LoVo (cell line): ENCODE results near the gene FBLN2.

Experiments
- DNase-seq: peaks from one replicate; pipeline ENCODE4 v3.0.0-alpha.2; 2016; ENCODE audit warnings: low spot score

Gene FBLN2

DNA sequence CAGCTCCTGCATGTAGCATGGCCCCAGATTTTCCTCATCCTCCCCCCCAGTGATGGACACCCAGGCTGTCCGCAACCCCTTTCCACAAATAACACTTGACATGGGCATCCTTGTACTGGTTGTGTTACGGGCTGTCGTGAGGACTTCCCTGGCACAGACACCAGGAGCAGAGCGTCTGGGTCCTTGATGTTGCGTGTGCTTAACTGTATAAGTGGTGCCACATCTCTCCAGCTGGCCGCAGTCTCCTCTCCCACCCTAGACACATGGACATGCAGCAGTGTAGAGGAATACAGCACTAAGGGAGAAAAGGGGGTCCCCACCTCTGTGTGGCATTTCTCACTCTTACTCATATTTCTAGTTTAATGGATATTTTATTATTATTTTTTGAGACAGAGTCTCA lies 56.6 kb downstream of the FBLN2 start:
- DNase-seq = no peak

DNA sequence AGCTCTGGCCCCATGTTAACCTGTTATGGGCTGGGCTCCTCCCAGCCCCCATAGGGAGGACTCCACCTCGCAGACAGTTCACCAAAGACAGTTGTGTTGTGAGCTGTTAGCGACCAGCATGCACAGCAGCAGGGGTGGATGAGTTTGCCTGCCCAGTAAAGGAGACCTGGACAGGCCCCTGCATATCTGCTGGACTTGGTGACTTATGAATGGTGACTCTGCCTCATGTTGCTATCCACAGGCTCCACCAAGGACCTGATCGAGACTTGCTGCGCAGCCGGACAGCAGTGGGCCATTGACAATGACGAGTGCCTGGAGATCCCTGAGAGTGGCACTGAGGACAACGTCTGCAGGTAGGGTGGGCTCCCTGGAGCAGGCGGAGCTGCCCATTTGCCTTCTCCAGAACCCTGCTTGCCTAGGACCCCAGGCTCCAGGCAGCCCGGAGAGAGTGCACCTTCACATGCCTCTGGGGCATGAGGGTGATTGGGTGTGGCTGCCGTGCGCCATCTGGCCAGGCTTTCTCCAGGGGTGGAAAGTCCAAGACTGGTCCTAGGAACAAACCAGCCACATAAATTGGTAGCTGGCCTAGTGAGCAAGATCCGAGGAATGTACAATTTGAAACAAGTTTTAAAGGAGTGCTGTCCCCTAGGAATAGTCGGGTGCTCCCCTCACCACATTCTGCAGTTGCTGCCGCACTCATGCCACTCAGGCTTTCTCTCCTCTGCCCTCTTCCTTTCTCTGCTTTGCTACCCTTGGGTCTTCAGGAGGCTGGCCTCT lies 59.1 kb downstream of the FBLN2 start:
- no peak for DNase-seq

DNA sequence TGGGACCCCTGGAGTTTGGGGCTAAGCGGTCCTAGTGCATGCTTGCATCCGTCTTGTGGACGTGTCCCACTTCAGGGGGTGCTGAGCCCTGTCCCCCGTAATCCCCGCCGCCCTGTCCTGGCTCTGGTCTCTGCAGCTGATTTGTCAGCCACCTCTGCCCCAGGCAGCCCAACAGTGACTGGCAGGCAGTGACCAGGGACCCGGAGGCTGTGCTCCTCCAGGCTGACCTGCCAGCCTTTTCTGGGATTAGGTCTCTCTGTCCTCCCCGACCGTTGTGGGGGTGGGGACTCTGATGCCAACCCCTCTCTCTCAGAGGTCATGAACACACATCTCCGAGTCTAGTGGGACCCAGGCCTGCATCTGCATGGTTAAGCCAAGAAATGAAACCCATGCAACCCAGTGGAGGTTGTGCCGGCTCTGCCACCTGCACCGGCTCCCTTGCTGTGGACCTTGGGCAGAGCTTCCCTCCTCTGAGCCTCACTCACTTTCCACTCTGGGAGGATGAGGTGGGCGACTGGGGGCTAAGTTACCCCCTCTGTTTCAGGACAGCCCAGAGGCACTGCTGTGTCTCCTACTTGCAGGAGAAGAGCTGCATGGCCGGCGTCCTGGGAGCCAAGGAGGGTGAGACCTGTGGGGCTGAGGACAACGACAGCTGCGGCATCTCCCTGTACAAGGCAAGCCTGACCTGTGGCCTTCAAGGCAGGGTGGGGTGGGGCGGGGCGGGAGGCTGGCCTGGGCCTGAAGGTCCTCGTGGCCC lies 60.2 kb downstream of the FBLN2 start:
- DNase-seq = no peak

DNA sequence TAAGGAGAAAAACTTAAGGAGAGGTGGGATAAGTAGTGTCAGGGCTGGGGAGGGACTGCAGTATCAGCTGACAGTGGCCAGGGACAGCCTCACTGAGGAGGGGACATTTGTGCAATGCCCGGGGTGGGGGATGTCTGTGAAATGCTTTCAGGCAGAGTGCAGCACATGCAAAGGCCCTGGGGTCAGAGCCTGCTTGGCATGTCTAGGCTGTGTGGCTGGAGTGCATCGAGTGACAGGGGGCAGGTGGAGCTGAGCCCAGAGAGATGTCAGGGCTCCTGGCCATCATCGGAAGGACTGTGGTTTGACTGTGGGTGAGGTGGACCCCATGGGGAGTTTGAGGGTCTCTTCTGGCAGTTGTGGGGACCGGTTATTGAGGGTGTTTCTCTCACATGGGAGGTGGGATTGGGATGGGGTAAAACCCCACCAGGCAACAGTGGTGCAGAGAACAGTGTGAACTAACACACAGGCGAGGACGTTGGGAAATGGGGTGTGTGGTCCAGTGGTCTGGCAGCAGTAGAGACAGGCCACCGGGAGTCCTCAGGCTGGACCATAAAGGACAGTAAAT lies 61.2 kb downstream of the FBLN2 start:
- no peak for DNase-seq

DNA sequence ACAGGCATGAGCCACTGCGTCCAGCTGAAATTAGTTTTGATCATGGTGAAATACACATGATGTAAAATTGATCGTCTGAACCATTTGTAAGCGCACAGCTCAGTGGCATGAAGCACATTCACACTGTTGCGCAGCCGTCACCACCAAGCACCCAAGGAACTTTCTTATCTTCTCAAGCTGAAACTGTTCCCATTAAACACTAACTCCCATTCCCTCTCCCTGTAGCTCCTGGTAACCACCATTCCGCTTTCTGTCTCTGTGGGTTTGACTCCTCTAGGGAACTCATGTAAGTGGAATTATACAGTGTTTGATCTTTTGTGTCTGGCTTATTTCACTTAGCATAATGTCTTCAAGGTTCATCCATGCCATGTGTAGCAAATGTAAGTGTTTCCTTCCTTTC lies 62.3 kb downstream of the FBLN2 start:
- DNase-seq = no peak

DNA sequence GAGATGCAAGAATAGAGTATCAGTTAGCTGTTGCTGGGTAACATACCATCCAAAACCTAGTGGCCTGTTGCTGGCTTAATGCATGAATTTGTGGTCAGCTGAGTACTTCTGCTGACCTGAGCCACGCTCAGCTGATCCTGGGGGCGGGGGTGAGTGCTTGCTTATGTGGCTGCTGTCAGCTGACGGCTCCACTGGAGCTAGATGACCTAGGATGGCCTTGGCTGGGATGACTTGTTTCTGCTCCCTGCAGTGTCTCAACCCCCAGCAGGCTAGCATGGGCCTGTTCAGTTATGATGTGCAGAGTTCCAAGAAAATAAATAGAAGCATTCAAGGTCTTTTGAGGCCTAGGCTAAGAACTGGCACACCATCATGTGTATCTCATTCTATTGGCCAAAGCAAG lies 63.9 kb downstream of the FBLN2 start:
- no peak for DNase-seq

DNA sequence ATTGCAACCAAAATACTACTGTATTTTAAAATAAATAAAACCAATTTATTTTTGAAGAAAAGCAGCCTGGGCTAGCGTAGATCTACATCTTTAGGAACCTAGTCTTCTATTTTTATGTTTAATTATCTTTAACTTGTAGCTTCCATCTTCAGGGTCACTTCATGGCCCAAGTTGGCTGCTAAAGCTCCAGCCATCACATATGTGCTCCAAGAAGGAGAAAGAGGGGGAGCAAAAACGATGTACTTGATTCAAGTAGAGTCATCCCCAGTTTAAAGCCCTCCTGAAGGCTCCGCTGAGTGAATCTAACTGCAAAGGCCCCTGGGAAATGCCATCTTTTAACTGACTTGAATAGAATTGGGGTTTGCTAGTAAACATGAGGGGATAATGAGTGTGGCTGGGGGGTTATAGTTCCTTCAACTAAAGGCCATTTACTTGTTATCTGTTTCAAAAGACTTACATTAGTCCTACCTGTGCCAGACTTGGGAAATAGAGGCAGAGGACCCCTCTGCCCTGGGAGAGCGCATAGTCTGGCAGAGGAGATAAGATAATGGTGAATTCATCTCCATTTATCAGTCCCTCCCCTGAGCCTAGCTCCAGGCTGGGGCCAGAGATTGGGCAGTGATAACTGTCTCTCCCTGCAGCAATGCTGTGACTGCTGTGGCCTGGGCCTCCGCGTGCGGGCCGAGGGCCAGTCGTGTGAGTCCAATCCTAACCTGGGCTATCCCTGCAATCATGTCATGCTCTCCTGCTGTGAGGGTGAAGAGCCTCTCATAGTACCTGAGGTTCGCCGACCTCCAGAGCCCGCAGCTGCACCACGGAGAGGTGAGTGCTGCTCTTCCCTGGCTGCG lies 64.6 kb downstream of the FBLN2 start:
- DNase-seq = no peak

DNA sequence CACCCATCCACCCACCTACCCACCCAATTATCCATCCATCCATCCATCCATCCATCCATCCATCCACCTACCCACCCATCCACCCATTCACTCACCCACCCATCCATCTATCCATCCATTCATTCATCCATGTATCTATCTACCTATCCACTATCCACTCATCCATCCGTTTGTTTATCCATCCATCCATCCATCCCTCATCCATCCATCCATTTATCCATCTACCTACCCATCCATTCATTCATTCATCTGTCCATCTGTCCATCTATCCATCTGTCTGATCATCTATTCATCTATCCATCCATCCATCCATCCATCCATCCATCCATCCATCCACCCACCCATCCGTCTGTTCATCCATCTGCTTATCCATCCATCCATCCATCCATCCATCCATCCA lies 65.7 kb downstream of the FBLN2 start:
- DNase-seq = no peak

DNA sequence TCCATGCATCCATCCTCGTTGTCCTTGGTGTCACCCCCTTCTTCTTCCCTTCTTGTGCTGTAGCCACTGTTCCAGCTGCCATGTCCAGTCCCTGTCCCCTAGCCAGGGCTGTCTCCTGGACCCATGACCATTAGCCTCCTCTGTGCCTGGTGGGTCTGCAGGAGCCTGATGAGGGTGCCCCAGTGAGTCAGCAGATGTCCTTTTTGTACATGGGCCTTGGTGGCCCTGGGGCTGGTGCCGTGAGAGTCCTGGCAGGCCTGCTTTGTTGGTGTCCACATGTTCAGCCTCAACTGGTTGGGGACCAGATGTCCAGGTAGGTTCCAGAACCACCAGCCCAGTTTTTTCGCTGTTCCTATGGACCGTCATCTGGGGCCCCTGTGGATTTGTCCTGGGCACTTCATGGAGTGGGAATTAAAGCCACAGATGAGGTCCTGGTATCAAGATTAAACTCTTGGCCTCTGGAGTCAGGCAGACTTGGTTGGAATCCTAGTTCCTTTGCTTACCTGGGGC lies 66.1 kb downstream of the FBLN2 start:
- DNase-seq = no peak

DNA sequence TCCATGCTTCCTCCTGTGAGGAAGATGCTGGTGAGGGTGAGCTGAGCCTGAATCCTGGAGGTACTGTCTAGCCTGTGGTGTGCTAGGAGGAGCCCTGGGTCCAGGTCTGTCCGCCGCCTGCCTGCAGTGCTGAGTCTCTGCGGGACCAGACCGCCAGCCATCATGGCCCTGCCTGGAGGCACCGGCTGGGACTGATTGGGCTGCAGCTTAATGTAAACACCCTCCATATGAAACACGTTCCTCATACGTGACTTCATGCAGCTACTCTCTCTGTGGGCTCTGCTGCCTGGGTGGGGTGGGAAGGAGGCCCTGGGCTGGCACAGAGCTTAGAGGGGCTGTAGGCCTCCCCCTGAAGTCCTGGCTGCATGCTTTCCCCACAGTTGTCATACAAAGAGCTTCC lies 67.4 kb downstream of the FBLN2 start:
- no peak for DNase-seq

DNA sequence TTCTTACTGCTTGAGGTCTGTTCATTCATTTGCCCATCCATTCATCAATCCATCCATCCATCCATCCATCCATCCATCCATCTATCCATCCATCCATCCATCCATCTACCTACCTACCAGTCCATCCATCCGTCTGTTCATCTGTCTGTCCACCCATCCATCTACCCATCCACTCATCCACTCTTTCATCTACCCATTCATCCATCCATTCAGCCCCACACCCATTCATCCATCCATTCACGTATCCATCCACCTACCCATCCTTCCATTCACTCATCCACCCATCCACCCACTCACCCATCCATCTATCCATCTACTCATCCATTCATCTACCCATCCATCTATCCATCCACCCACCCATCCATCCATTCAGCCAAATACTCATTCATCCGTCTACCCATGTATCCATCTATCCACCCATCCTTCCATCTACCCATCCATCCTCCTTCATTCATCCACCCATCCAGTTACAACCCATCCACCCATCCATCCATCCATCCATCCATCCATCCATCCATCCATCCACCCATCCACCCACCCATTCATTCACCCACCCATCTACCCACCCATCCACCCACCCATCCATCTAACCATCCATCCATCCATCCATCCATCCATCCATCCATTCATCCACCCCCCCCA lies 68.3 kb downstream of the FBLN2 start:
- DNase-seq = no peak

DNA sequence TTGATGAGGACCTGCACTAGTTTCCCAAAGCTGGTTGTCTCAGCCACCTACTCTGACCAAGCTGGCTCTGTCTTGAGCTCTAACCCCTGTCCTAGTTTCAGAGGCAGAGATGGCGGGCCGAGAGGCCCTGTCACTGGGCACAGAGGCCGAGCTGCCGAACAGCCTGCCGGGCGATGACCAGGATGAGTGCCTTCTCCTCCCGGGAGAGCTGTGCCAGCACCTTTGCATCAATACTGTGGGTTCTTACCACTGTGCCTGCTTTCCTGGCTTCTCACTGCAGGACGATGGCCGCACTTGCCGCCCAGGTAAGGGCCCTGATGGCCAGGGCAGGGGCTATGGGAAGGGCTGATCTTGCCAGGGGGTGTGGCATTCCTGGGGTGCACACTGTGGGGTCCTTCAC lies 69.1 kb downstream of the FBLN2 start:
- DNase-seq = no peak

DNA sequence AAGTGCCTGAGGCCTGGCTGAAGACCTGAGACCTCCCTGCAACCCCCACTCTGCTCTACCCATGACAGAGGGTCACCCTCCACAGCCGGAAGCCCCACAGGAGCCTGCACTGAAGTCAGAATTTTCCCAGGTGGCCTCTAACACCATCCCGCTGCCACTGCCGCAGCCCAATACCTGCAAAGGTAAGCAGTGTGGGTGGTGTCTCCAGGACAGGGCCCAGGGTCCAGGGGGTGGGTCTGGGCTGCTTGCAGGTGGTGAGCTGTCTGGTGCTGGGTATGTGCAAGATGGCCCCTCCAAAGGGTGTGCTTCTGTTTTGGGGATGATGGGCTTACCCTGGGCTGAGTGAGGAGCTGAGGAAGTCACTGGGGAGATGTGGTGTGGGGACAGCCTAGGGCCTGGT lies 69.9 kb downstream of the FBLN2 start:
- DNase-seq = no peak

DNA sequence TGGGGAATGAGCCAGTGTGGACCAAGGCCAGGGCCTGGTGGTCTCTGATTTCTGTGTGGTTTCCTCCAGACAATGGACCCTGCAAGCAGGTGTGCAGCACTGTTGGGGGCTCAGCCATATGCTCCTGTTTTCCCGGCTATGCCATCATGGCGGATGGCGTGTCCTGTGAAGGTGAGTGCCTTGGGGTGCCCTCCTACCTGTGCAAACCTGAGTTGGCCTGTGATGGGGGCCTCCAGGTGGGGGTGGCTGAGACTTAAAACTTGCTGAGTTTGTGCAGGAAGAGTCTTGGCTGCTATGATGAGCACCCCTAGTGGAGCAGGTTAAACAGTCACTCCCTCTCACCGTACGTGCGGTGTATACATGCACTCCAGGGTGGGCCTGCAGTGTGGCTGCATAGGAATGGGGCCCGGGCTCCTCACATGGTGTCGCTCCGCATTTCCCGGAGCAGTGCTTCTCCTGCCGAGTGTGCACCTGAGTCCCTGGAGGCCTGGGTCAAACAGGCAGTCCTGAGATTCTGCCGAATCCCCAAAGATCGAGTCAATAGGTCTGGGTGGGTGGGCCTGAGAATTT lies 70.8 kb downstream of the FBLN2 start:
- DNase-seq = no peak

DNA sequence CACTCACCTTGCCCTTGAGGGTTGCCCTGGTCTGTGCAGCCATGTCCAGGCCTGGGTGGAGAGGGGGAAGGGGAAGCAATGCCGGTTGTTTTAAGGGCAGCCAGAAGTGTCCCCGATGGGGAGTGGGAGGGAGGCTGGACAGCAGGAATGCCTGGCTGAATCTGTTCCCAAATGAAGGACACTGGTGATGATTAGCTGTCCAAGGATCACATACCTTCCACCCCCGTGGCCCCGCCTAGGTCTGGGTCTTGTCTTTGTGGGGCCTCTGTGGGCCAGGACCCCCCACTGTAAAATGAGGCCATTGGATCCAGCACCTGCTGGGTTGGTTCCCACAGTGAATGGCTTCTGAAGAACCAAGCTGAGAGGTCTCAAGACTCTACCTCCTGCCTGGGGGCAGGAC lies 71.4 kb downstream of the FBLN2 start:
- no peak for DNase-seq

DNA sequence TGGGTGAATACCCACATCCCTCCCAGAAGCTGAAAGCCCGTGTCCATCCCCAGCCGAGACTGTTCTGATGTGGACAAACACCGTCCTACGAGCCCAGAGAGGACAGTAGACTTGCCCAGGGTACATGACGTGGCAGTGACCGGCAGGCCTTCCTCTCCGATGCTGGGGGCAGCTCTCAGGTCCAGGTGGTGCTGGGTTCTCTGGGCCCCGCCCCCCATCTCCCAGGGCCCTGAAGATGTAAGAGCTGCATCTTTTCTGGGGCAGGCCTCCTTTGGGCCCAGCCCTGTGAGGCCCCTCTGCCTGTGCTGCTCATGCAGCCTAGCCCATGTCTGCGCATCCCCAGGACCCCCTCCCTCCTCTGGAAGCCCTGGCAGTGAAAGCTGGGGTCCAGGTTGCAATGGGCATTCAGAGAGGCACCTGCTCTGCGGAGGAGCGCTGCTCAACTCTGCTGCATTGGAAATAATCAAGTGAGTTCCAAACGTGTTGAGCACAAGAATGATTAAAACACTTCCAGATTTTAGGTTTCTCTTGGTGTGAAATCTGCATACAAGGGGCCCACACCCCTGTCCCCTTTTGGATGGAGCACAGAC lies 71.9 kb downstream of the FBLN2 start:
- no peak for DNase-seq

DNA sequence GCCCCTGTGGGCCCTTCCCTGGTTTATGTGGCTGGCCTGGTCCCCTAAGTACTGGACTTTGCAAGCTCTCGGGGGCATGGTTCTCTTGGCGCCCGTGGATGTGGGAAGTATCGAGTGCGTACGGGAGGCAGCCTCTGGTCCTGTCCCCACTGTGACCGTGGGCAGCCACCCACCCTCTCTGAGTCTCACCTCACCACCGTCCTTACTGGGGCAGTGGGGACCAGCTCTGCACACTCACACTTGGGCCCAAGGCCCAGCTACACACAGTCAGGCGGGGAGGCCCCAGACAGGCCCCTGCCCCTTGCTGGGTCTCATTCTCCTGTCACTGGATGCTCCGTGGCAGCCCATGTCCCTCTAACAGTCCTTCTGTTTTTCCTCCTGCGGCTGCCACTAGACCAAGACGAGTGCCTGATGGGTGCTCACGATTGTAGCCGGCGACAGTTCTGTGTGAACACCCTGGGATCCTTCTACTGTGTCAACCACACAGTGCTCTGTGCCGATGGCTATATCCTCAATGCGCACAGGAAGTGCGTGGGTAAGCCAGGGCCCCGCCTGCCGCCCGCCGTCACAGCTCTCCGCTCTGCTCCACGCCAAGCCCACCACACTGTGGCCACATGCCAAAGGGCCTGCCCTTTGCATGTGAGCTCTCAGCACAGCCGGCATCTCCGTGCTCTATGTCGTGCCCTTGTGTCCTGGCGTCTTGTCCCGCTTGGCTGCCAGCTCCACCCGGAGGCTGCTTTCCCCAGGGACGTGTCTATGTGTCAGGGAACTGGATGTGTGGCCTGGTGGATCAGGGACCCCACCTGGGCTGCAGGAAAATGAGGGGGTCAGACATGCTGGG lies 72.7 kb downstream of the FBLN2 start:
- DNase-seq = no peak

DNA sequence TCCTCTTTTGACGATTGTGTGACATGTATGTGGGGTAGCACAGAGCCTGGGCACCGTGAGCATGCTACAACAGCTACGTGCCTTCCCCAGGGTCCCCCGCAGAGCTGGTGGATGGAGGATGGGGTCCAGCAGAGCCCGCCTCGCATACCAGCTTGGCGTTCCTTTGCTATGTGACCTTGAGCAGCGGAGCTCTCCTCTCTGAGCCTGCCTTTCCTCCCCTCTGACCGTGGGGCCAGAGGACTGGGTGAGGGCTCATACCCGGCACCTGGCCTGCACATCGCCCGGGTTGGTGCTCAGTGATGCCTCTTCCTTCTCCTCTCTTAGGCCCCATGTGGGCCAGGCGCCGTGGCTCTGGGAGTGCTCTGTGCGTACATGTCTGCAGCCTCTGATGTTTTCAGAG lies 73.4 kb downstream of the FBLN2 start:
- DNase-seq = no peak

DNA sequence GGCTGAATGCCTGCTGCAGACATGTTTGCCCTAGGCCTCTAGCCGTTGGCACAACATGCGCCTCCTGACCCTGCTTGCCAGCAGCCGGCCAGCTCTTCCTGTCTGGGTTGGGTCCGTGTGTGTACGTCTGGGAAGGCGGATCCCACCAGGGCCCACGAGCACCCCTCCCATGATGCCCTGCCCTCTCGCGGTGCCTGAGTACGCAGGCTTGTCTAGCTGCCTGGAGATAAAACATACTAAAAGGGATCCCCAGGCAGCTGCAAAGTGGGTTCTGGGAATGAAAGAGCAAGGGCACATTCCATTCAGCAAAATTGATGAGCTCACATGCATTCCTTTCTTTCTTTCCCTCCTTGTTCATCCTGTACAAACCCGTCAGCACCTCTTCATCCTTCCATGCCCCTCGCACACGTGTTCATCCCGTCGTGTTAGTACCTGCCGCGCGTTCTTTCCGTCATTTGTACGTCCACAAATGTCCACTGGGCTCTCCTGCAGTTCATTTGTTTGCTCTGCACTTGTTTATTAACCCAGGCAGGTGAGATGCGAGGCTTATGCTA lies 74.3 kb downstream of the FBLN2 start:
- no peak for DNase-seq

DNA sequence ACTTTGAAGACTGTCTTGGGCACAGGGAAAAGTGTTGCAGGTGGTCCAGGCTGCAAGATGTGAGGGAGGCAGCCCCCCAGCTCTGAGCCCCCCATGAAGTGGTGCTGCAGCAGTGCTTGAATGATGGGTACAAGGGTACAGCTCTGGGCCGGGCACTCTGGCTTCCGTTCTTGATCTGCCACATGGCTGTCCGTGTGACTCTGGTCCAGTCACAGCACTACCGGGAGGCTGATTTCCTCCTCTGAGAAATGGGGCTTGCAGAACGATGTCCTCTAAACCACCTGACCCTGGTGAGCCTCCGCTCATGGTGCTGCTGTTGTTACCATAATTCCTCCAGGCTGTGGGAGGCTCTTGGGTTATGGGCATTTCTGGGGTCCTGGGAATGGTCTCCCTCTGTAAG lies 75.1 kb downstream of the FBLN2 start:
- no peak for DNase-seq
